Neuronal stem cell (in vitro differentiated cells): ENCODE measurements around the gene PRIMPOL.
"Not testable (repeated sequence)": the region's sequence is repeated elsewhere in the genome, so short reads cannot be mapped to it uniquely, and the experiment has no call there.

ENCODE experiments used
- DNase-seq: peaks from one replicate; pipeline ENCODE4 v3.0.0-alpha.2; 2013; ENCODE audit warnings: low spot score
- H2AFZ ChIP-seq: one replicate; pipeline ENCODE4 v1.6.1; 2013; ENCODE audit warnings: mild to moderate bottlenecking, low read length, inconsistent platforms
- H2AK5ac ChIP-seq: 2 replicates; pipeline ENCODE4 v1.6.1; 2013; ENCODE audit warnings: low read depth, mild to moderate bottlenecking, inconsistent platforms, low read length, moderate library complexity, mixed read lengths
- H2BK120ac ChIP-seq: 2 replicates; pipeline ENCODE4 v1.6.1; 2013; ENCODE audit warnings: low read depth, mild to moderate bottlenecking, inconsistent platforms, low read length, moderate library complexity, mixed read lengths
- H2BK12ac ChIP-seq: one replicate; pipeline ENCODE4 v1.6.1; 2013; ENCODE audit warnings: low read length, inconsistent platforms
- H2BK15ac ChIP-seq: 2 replicates; pipeline ENCODE4 v1.6.1; 2013; ENCODE audit warnings: mild to moderate bottlenecking, low read length, inconsistent platforms, mixed read lengths
- H2BK5ac ChIP-seq: one replicate; pipeline ENCODE4 v1.6.1; 2013; ENCODE audit warnings: inconsistent platforms, mild to moderate bottlenecking, low read length, moderate library complexity
- H3K14ac ChIP-seq: one replicate; pipeline ENCODE4 v1.6.1; 2013; ENCODE audit warnings: low read length, inconsistent platforms
- H3K18ac ChIP-seq: 2 replicates; pipeline ENCODE4 v1.6.1; 2013; ENCODE audit warnings: low read length, inconsistent platforms
- H3K23ac ChIP-seq: 2 replicates; pipeline ENCODE4 v1.6.1; 2013; ENCODE audit warnings: low read depth, mild to moderate bottlenecking, mixed read lengths, low read length, inconsistent platforms; ENCODE audit not compliant: poor library complexity
- H3K27ac ChIP-seq: replicated peaks from 3 replicates; pipeline ENCODE4 v1.5.1; 2013; ENCODE audit warnings: low read length, inconsistent platforms
- H3K27me3 ChIP-seq, 3 experiments: 2 replicates each; pipeline ENCODE4 v1.6.1; 2013; ENCODE audit warnings: low read length in 3 of 3, mild to moderate bottlenecking in 2 of 3, inconsistent platforms in 1 of 3, low read depth in 1 of 3, mixed read lengths in 1 of 3, moderate library complexity in 1 of 3; ENCODE audit not compliant: control insufficient read depth in 3 of 3, insufficient read depth in 3 of 3
- H3K36me3 ChIP-seq, 2 donors: replicated peaks in 1 of 2; 2 replicates each; pipeline ENCODE4 v1.6.1; 2013; ENCODE audit warnings: low read length in 2 of 2; ENCODE audit not compliant: control insufficient read depth in 2 of 2, insufficient read depth in 2 of 2
- H3K4ac ChIP-seq: 2 replicates; pipeline ENCODE4 v1.6.1; 2013; ENCODE audit warnings: inconsistent platforms, mild to moderate bottlenecking, low read length, moderate library complexity
- H3K4me1 ChIP-seq, 2 donors: 1 replicate in 1 of 2; 2 replicates in 1 of 2; pipeline ENCODE4 v1.6.1; 2013; ENCODE audit warnings: low read length in 2 of 2, low read depth in 1 of 2; ENCODE audit not compliant: control insufficient read depth in 2 of 2, insufficient read depth in 1 of 2
- H3K4me2 ChIP-seq: one replicate; pipeline ENCODE4 v1.6.1; 2013; ENCODE audit warnings: mild to moderate bottlenecking, low read length, inconsistent platforms; ENCODE audit not compliant: insufficient read depth, poor library complexity, severe bottlenecking
- H3K4me3 ChIP-seq, 2 donors: 2 replicates each; pipeline ENCODE4 v1.5.1; 2013; ENCODE audit warnings: low read length in 2 of 2, mild to moderate bottlenecking in 2 of 2, inconsistent platforms in 1 of 2, moderate library complexity in 1 of 2
- H3K79me1 ChIP-seq: one replicate; pipeline ENCODE4 v1.6.1; 2013; ENCODE audit warnings: low read depth, mild to moderate bottlenecking, inconsistent platforms, low read length, moderate library complexity
- H3K9ac ChIP-seq: one replicate; pipeline ENCODE4 v1.6.1; 2013; ENCODE audit warnings: mild to moderate bottlenecking, low read depth, low read length, inconsistent platforms; ENCODE audit not compliant: poor library complexity
- H3K9me3 ChIP-seq, 2 donors: replicated peaks in 1 of 2; 2 replicates each; pipeline versions ENCODE3 to v1.6.1; 2013; ENCODE audit warnings: low read length in 2 of 2, mild to moderate bottlenecking in 2 of 2, inconsistent platforms in 1 of 2, low read depth in 1 of 2, mixed read lengths in 1 of 2, moderate library complexity in 1 of 2; ENCODE audit not compliant: control insufficient read depth in 2 of 2, insufficient read depth in 1 of 2
- H4K8ac ChIP-seq: one replicate; pipeline ENCODE4 v1.6.1; 2013; ENCODE audit warnings: low read depth, mild to moderate bottlenecking, inconsistent platforms, low read length, moderate library complexity
- H4K91ac ChIP-seq: one replicate; pipeline ENCODE4 v1.6.1; 2013; ENCODE audit warnings: low read length, low read depth, mild to moderate bottlenecking, inconsistent platforms; ENCODE audit not compliant: poor library complexity
- WGBS, 2 donors: extraction: QIAGEN DNeasy Blood & Tissue Kit; methylation state at CpG; one replicate each; pipeline ENCODE4 v1.1.7; 2013; ENCODE audit warnings: missing lambda C conversion rate in 2 of 2, mixed read lengths in 1 of 2; ENCODE audit not compliant: insufficient read length in 2 of 2, insufficient replicate concordance in 1 of 2; ENCODE audit errors: extremely low coverage in 2 of 2; 5-methylcytosine and 5-hydroxymethylcytosine counted together

PRIMPOL gene

DNA sequence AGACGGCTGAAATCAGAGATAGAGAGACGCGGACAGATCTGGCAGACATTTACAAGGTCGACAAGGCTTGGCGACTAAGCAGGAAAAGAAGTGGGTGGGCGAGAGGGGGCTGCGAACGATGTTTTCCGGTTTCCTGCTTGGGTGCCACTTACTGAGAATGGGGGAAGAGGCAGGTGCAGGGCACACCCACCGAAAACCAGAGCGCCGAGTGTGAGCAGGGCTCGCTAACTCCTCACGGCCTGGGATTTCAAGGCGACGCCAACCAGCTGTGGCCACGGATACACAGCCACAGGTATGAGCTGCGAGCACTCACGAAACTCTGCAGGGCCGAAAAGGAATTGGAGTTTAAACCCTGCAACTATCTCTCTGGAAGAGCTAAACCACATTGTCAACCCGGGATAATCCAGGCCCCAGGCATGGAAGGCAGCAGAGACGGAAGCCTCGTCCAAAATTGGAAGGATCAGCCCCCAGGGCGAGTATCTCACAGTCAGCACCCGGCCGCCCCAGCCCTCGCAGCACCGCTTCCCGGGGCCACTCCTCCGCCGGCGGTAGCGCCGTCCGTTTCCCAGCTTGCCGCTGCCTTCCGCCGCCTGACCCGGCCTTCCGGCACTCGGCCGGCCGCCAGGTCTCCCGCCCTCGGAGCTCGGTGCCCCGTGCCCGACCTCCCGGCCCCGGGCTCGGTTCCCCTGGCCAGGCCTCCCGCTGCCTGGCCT is 1.1 kb upstream of the PRIMPOL start:
- H4K8ac ChIP-seq: peak overlapping the region; percentile 83
- no peak overlapping the region for H2BK5ac ChIP-seq
- H2AFZ ChIP-seq: peak overlapping the region; percentile 94

DNA sequence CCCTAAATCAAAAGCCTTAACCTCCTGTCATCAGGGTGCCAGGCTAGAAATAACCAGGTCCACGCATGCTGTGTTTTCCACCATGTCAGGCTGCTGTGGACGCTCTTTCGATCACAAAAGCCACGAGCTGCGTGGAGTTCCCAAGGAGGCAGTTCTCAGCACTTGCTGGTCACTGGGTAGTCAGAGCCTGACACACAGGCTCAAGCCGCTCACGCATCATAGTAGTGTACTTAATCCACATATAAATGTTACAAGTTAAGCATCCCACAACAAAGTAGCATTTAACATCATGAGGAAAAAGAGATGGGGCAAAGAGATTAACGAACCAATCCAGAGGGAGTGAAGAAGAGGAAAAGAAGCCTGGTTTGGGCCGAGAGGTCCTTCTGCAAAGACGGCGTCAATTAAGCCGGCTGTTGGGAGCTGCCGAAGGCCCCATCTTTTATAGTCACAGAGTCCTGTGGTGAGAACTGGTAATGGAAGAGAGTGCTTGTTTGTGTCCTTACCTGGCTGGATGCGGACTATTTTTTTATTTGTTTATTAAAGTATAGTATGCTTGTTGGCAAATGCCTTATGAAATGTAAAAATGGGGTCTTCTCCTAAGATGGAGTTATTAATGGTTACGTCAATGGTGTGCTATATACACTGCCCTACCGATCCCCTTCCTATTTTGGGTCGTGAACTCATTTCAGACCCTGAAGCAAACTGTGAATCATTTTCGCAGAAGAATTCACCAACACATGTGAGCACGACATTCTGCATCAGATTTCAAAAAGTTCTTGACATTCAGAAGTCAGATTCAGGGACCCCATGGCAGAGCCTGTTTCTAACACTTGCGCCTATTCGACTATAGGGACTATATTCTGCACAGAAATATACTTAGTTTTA is 675 bp downstream of the PRIMPOL start:
- Histone ChIP-seq H3K14ac (no peak overlapping the region), H3K27ac (peak overlapping the region; percentile 76), H3K36me3 (peaks cover 0 to 16% of the 10 kb centered on the region in 2 donors), H3K27me3 (no peaks in the 10 kb centered on the region), H3K23ac (no peak overlapping the region), H3K4ac (no peak overlapping the region), H3K18ac (peak overlapping the region; percentile 61), H3K79me1 (no peaks in the 10 kb centered on the region), H2AK5ac (no peak overlapping the region), H3K9ac (peak overlapping the region; percentile 71), H2BK15ac (no peak overlapping the region), H2BK120ac (no peak overlapping the region), H3K4me3 (peak overlapping the region; percentile 71 to 75), H4K91ac (no peak overlapping the region), H4K8ac (no peak overlapping the region), H2BK12ac (no peak overlapping the region), H3K9me3 (no peaks in the 10 kb centered on the region), H3K4me2 (peak overlapping the region; percentile 66), H3K4me1 (peaks cover 8 to 11% of the 10 kb centered on the region in 2 donors), H2AFZ (peak overlapping the region; percentile 91), H2BK5ac (no peak overlapping the region)
- DNase-seq: peak; percentile 11
- no CpG with 5 or more reads among the region's 21 CpGs for WGBS, 2 donors

More for the DNA sequence above, 1.1 kb upstream of the PRIMPOL start:
- H2BK15ac ChIP-seq: peak overlapping the region; percentile 79
- no CpG with 5 or more reads among the region's 52 CpGs for WGBS, 2 donors
- H3K27ac ChIP-seq: peak overlapping the region; percentile 82
- DNase-seq: peak; percentile 41
- no peak overlapping the region for H4K91ac ChIP-seq
- H3K4me2 ChIP-seq: peak overlapping the region; percentile 90
- no peak overlapping the region for H2BK12ac ChIP-seq
- peak overlapping the region; percentile 61 to 98 for H3K4me3 ChIP-seq
- peak overlapping the region; percentile 36 for H2BK120ac ChIP-seq
- peaks cover 10 to 11% of the 10 kb centered on the region in 2 donors for H3K4me1 ChIP-seq
- peak overlapping the region; percentile 99 for H3K23ac ChIP-seq
- H3K36me3 ChIP-seq: peaks cover 0 to 16% of the 10 kb centered on the region in 2 donors
- H3K79me1 ChIP-seq: no peaks in the 10 kb centered on the region
- H3K27me3 ChIP-seq: no peaks in the 10 kb centered on the region
- no peaks in the 10 kb centered on the region for H3K9me3 ChIP-seq
- peak overlapping the region; percentile 60 for H2AK5ac ChIP-seq
- H3K14ac ChIP-seq: peak overlapping the region; percentile 91
- no peak overlapping the region for H3K4ac ChIP-seq
- peak overlapping the region; percentile 98 for H3K9ac ChIP-seq
- peak overlapping the region; percentile 92 for H3K18ac ChIP-seq

DNA sequence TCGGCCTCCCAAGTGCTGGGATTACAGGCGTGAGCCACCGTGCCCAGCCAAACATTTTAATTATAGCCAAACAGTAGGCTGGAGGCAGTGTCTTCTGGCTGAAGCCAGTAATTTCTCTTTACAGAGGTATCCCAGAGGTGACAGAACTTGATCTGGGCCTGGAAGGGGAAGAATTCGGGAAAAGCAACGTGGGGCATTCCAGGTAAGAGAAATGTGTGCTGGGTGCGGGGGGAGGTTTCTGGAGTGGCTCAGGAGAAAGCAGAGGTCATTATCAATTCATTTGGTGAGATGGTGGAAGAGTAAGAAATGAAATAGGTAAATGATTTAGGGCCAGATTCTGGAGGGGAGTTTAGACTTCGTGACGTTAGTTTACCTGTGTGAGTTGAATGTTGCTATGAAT is 2.4 kb downstream of the PRIMPOL start:
- Histone ChIP-seq H4K8ac (no peak overlapping the region), H2BK5ac (no peak overlapping the region), H3K9me3 (no peaks in the 10 kb centered on the region), H3K27ac (no peak overlapping the region), H2AK5ac (no peak overlapping the region), H2BK15ac (no peak overlapping the region), H3K27me3 (no peaks in the 10 kb centered on the region), H3K14ac (no peak overlapping the region), H3K4me1 (peaks cover 6 to 11% of the 10 kb centered on the region in 2 donors), H3K36me3 (peaks cover 0 to 29% of the 10 kb centered on the region in 2 donors), H3K23ac (no peak overlapping the region), H3K9ac (no peak overlapping the region), H4K91ac (no peak overlapping the region), H2BK120ac (no peak overlapping the region), H3K4ac (no peak overlapping the region), H2AFZ (no peak overlapping the region), H3K79me1 (no peaks in the 10 kb centered on the region), H2BK12ac (no peak overlapping the region), H3K4me2 (no peak overlapping the region), H3K4me3 (no peak overlapping the region), H3K18ac (no peak overlapping the region)
- DNase-seq: no peak
- no CpG with 5 or more reads among the region's 8 CpGs for WGBS, 2 donors

DNA sequence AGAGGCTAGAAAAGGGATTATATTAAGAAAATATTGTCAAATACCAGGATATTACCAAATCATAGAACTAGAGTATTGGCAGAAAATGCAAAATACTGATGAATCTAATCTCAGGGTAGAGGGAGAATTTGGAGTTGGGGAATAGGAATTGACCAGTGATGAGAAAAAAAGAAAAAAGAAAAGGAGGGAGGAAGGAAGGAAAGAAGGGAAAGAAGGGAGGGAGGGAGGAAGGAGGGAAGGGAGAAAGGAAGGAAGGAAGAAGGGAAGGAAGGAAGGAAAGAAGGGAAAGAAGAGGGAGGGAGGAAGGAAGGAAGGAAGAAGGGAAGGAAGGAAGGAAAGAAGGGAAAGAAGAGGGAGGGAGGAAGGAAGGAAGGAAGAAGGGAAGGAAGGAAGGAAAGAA is 3.1 kb downstream of the PRIMPOL start:
- H3K9me3 ChIP-seq, H4K8ac ChIP-seq, H2BK120ac ChIP-seq, H4K91ac ChIP-seq, H3K27me3 ChIP-seq, H3K23ac ChIP-seq, H3K14ac ChIP-seq, H3K18ac ChIP-seq, H3K4me3 ChIP-seq, H3K4me2 ChIP-seq, H3K27ac ChIP-seq, H2AK5ac ChIP-seq, DNase-seq, H2AFZ ChIP-seq, H3K79me1 ChIP-seq, H2BK5ac ChIP-seq, H3K9ac ChIP-seq, H3K4me1 ChIP-seq, H3K4ac ChIP-seq, H2BK15ac ChIP-seq, H2BK12ac ChIP-seq: not testable (repeated sequence)
- peaks cover 0 to 36% of the 10 kb centered on the region in 2 donors for H3K36me3 ChIP-seq
